Activated naive CD8-positive, alpha-beta T cell treated with anti-CD3 and anti-CD28 coated beads, Interleukin-2, amount 50 U/mL, for 24 hours (primary cell): ENCODE results near the gene LSM14B.

Source experiments
- ATAC-seq: fragments of 150-1000 bp; cut with Tn5 transposase; one replicate; pipeline ENCODE4 v1.10.0; 2021
- DNase-seq: peaks from one replicate; pipeline ENCODE4 v3.0.0; 2021
- H3K27ac Mint-ChIP-seq: one replicate; pipeline ENCODE4 v1.8.0; 2021; ENCODE audit warnings: mild to moderate bottlenecking, mixed read lengths
- H3K27me3 Mint-ChIP-seq: one replicate; pipeline ENCODE4 v1.8.0; 2021; ENCODE audit warnings: mixed read lengths
- H3K36me3 Mint-ChIP-seq: one replicate; pipeline ENCODE4 v1.8.0; 2021; ENCODE audit warnings: low read depth, mixed read lengths
- H3K4me1 Mint-ChIP-seq: one replicate; pipeline ENCODE4 v1.8.0; 2021; ENCODE audit warnings: mixed read lengths
- H3K4me3 Mint-ChIP-seq: one replicate; pipeline ENCODE4 v1.8.0; 2021; ENCODE audit warnings: mild to moderate bottlenecking, moderate library complexity, mixed read lengths
- H3K9me3 Mint-ChIP-seq: one replicate; pipeline ENCODE4 v1.8.0; 2021; ENCODE audit warnings: mixed read lengths

LSM14B gene

DNA sequence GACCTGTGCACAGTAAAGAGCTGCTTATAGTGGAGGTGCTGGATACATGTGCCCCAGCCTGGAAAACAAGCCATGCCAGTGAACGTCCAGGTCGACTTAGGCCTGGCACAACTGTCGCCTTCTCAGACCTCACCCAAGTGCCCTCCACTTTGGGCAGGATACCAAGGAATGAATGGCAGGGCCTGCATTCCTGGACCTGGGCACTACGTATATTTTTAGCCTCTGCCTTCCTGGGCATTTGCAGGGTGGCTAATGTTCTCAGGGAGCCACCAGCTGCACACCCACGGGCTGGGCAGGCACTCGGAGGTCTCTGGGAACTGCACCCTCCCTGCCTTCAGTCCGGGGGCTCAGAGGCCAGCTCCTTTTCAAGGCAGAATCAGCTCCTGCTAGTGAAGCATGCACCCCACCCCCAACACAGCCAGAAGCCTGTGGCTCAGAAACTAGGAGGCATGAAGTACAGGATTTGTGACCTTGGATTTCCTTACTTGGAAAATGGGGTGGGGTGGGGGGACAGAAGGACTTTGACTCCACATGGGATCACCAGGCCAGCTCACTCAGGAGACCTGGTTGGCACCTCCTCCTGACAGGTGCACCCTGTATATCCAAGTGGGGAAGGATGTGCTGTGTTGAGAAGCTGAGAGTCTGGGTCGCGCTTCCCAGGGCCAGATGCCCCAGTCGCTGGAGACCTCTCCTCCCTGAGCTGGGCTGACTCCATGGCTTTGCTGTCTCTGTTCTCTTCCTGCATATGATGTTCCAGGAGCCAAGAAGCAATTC lies 2.5 kb upstream of the LSM14B start:
- ATAC-seq = no peak
- Mint-ChIP-seq H3K9me3 (peaks cover 3% of the 10 kb centered on the region), H3K27ac (no peak overlapping the region), H3K4me1 (peaks cover 42% of the 10 kb centered on the region), H3K27me3 (no peaks in the 10 kb centered on the region), H3K36me3 (peaks cover 11% of the 10 kb centered on the region), H3K4me3 (peak overlapping the region; percentile 51)
- DNase-seq = no peak

DNA sequence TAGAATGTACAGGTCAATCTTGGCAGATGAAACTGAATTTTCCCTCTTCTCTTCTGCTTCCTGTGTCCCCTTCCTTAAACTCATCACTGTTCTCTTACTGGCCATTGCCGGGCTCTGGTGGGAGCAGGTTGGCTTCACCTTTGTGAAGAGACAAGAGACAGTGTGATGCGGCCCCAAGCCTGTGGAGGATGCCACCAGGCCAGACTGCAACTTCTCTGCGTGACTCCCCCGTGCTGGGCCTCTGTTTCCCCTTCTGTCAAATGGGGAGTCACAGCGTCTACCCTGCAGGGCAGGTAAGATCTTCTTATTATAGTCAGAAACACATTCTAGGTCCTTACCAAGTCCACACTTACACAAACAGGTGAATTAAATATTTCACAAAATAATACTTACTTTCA lies 1.9 kb upstream of the LSM14B start:
- DNase-seq (no peak), ATAC-seq (no peak)
- peaks cover 3% of the 10 kb centered on the region for H3K9me3 Mint-ChIP-seq
- H3K27ac Mint-ChIP-seq = peak overlapping the region; percentile 31
- H3K36me3 Mint-ChIP-seq = peaks cover 16% of the 10 kb centered on the region
- no peaks in the 10 kb centered on the region for H3K27me3 Mint-ChIP-seq
- H3K4me3 Mint-ChIP-seq = peak overlapping the region; percentile 51
- H3K4me1 Mint-ChIP-seq = peaks cover 46% of the 10 kb centered on the region

DNA sequence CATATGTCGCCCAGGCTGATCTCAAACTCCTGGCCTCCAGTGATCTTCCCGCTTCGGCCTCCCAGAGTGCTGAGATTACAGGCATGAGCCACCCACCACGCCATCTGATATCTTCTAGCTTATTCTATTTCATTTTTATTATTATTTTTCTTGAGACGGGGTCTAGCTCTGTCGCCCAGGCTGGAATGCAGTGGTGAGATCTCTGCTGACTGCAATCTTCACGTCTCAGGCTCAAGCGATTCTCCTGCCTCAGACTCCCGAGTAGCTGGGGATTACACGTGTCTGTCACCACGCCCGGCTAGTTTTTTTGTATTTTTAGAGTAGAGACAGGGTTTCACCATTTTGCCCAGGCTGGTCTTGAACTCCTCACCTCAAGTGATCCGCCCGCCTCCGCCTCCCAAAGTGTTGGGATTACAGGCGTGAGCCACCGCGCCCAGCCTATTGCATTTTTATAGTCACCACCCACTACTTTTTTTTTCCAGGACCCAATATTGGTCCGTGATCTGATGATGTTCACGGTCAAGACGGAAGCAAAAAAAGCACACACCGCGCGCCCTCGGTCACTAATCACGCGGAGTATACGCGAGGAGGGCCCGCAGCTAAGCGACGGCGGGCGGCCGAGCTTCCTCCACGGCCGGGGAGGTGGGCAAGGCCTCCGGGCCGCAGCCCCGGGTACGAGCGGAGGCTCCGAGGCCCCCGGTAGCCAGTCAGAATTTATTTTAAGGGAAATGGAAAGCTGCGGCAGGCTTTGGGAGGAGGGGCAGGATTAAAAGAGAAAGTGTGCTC lies 1.1 kb upstream of the LSM14B start:
- peaks cover 20% of the 10 kb centered on the region for H3K36me3 Mint-ChIP-seq
- ATAC-seq = peak; percentile 1
- peak overlapping the region; percentile 92 for H3K27ac Mint-ChIP-seq
- no peak for DNase-seq
- peaks cover 3% of the 10 kb centered on the region for H3K9me3 Mint-ChIP-seq
- H3K4me3 Mint-ChIP-seq = peak overlapping the region; percentile 83
- peaks cover 45% of the 10 kb centered on the region for H3K4me1 Mint-ChIP-seq
- no peaks in the 10 kb centered on the region for H3K27me3 Mint-ChIP-seq

DNA sequence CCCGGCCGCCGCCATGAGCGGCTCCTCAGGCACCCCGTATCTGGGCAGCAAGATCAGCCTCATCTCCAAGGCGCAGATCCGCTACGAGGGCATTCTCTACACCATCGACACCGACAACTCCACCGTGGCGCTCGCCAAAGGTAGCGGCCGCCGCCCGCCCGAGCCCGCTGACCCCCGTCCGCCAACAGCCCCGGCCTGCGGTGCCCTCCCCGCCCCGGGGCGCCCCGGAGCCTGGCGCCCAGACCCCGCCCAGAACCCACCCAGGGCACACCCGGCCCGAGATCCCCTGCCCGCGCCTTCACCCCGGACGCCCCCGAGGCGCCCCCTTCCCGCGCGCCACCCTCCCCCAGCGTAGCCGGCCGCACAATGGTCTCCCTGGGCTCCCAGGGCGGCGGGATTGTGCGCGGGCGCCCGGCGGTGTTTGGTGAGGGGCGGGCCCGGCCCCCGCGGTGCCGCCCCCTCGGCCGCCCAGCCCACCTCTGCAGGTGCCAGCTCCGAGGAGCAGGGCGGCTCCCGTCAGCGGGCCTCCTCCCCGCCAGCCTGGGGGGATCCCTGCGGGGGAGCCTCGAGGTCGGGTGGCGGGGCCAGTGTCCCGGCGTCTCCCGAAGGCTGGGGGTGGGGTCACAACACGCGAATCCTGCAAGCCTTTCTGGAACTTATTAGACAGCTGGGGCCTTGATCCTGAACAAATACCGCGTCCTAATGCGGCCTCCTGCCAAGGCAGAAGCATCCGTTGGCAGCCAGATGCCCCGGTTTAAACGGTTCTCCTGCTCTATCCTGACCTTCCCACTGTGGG lies 577 bp downstream of the LSM14B start:
- Mint-ChIP-seq H3K4me3 (peak overlapping the region; percentile 81), H3K9me3 (no peaks in the 10 kb centered on the region), H3K27ac (peak overlapping the region; percentile 52), H3K27me3 (no peaks in the 10 kb centered on the region), H3K36me3 (peaks cover 31% of the 10 kb centered on the region), H3K4me1 (peaks cover 39% of the 10 kb centered on the region)
- DNase-seq = peak; percentile 48
- peak; percentile 8 for ATAC-seq

DNA sequence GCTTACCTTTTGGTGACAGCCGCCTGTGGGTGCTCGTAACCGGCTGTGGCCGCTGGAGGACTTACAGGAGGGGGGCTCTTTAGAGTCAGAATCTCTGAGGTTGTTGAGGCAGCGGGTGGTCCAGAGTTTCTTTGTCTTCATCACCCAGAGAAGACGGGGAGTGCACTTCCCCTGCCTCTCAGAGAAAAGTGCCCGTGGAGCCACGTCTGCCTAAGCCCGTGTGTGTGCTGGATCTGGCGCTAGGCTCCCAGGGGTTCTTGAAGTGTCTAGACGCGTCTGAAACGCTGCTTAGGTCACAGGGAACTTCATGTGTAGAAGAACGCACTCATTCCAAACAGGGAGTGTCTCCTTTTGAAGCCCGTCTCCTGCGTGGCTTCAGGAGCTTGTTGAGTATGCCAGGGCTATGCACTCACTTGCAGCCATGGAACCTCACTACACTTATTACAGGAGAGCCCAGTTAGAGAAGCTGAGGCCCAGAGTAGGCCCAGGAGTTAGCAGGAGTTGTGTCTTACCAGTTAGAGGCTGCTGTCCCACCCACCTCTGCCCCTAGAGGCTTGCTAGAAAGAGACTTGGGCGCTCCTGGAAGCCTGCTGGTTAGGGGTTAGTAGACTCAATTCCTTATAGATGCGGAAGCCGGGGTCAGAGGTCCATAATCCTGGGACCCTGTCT lies 1.3 kb downstream of the LSM14B start:
- H3K27ac Mint-ChIP-seq = peak overlapping the region; percentile 52
- peaks cover 36% of the 10 kb centered on the region for H3K4me1 Mint-ChIP-seq
- H3K4me3 Mint-ChIP-seq = peak overlapping the region; percentile 81
- H3K36me3 Mint-ChIP-seq = peaks cover 38% of the 10 kb centered on the region
- DNase-seq = no peak
- ATAC-seq = no peak
- no peaks in the 10 kb centered on the region for H3K27me3 Mint-ChIP-seq
- H3K9me3 Mint-ChIP-seq = no peaks in the 10 kb centered on the region

DNA sequence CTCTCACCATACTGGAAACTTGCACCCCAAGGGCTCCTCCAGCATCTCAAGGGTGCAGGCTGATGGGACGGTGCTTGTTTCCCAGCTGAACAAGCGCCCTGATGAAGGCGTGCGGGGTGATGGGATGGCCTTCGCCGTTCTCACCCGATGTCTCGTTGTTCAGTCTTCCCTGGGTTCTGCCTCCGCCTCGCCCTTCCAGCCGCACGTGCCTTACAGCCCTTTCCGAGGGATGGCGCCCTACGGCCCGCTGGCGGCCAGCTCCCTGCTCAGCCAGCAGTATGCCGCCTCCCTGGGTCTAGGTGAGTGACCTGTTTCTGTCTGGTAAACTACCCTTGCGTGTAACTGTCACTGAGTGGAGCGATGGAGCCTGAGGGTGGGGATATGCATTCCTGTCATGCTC lies 3.9 kb downstream of the LSM14B start:
- DNase-seq (no peak), ATAC-seq (no peak)
- no peak overlapping the region for H3K4me3 Mint-ChIP-seq
- no peaks in the 10 kb centered on the region for H3K27me3 Mint-ChIP-seq
- no peak overlapping the region for H3K27ac Mint-ChIP-seq
- no peaks in the 10 kb centered on the region for H3K9me3 Mint-ChIP-seq
- peaks cover 47% of the 10 kb centered on the region for H3K36me3 Mint-ChIP-seq
- H3K4me1 Mint-ChIP-seq = peaks cover 25% of the 10 kb centered on the region

DNA sequence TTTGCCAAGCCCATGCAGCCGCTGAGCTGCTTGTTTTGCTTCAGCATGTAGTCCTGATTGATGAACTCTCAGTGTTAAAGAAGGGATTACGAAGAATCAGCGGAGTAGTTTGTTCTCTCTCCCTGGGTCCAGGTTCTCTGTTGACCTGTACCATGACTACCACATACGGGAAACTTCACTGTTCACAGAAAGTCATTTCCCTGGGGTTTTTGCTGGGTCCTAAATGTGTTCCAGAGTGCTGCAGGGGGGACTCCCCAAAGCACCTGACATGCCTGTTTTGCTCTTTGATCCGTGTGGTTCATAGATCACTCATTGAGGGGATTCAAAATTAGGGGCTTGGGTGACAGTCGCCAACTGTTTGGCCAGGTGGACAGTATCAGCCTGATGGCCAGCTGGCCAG lies 5.5 kb downstream of the LSM14B start:
- Mint-ChIP-seq H3K27ac (peak overlapping the region; percentile 14), H3K4me1 (peaks cover 33% of the 10 kb centered on the region), H3K9me3 (no peaks in the 10 kb centered on the region), H3K27me3 (no peaks in the 10 kb centered on the region), H3K4me3 (no peak overlapping the region), H3K36me3 (peaks cover 55% of the 10 kb centered on the region)
- ATAC-seq (no peak), DNase-seq (no peak)

DNA sequence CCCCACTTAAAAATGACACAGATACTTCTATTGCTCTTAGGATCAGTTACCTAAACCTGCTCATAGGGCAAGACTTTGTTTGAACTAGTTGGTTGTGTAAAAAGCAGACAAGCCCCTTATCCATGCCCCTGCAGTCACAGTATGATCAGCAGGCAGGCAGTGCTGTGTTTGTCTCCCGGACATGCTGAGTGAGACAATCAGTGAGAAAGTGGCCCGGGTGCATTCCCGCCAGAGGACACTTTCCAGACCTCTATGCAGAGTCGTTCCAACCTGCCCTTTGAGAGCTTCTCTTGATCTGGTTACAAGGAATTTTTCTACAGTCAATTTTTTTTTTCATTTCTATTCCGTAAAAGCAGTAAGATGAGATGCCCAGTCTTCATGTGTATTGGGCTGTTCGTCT lies 6.2 kb downstream of the LSM14B start:
- H3K4me1 Mint-ChIP-seq = peaks cover 35% of the 10 kb centered on the region
- no peaks in the 10 kb centered on the region for H3K9me3 Mint-ChIP-seq
- ATAC-seq = no peak
- peaks cover 55% of the 10 kb centered on the region for H3K36me3 Mint-ChIP-seq
- H3K27me3 Mint-ChIP-seq = no peaks in the 10 kb centered on the region
- no peak for DNase-seq
- H3K27ac Mint-ChIP-seq = no peak overlapping the region
- no peak overlapping the region for H3K4me3 Mint-ChIP-seq

DNA sequence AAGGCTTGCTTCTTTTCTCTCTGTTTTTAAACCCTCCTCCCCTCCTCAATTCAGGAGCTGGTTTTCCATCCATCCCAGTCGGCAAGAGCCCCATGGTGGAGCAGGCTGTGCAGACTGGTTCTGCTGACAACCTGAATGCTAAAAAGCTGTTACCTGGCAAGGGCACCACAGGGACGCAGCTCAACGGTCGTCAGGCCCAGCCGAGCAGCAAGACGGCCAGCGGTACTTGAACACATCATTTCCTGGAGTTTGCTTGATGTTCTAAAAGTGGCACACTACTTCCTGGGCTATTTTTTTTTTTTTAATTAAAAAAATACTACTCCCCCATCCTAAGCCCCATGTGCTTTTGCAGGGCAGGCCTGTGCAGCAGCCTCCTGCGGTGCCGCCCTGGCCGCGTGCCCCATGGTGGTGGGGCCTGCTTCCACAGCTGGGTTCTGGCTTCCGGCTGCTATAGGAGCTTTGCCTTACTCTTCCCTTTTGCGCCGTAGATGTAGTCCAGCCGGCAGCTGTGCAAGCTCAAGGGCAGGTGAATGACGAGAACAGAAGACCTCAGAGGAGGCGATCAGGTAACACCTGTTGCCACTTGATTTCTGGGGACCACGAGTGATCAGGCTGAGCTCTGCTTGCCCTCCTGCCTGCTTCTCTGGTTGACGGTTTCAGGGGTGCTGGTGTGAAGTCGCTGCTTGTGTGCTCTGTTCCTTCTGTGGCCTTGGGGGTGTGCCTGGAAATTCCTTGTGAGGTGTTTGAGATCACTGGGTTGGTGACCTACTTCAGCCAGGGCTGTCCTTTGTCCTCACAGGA lies 7.7 kb downstream of the LSM14B start:
- Mint-ChIP-seq H3K4me1 (peaks cover 27% of the 10 kb centered on the region), H3K27ac (peak overlapping the region; percentile 22), H3K27me3 (no peaks in the 10 kb centered on the region), H3K36me3 (peaks cover 52% of the 10 kb centered on the region), H3K4me3 (no peak overlapping the region), H3K9me3 (no peaks in the 10 kb centered on the region)
- DNase-seq (no peak), ATAC-seq (no peak)

DNA sequence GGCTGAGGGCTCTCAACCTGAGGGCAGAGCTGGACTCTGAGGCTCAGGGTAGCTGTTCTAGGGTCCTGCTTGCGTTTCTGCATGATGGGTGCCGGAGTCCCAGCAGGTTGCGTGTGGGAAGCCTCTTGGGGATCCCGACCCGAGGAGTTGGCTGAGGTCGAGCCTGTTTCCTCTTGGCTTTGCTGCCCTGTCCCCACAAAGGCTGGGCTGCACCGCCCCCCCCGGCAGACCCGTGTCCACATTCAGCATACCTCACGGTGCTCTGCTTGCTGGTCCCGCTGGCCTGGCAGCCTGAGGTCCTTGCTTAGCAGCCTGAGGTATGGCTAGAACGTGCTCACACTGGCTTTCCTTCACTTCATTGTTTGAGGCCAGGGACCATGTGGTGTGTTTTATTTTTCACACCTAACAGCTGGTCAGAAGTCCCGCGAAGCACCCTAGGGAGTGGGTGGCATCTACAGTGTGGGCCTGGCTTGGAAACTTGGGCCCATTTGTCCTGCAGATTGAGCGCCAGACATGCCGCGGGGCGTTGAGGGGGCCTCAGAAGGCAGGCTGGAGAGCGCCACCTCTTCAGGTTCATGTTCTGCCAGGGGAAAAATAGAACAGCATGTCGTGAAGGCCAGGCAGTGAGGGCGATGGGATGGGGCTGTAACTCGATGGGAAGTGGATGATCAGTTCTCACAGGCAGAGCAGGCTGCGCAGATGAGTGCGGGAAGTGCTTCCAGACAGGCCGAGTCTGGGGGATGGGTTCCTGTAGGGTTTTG lies 9.5 kb downstream of the LSM14B start:
- H3K9me3 Mint-ChIP-seq = no peaks in the 10 kb centered on the region
- H3K27me3 Mint-ChIP-seq = no peaks in the 10 kb centered on the region
- H3K27ac Mint-ChIP-seq = no peak overlapping the region
- peaks cover 53% of the 10 kb centered on the region for H3K36me3 Mint-ChIP-seq
- peaks cover 21% of the 10 kb centered on the region for H3K4me1 Mint-ChIP-seq
- ATAC-seq (no peak), DNase-seq (no peak)
- no peak overlapping the region for H3K4me3 Mint-ChIP-seq

DNA sequence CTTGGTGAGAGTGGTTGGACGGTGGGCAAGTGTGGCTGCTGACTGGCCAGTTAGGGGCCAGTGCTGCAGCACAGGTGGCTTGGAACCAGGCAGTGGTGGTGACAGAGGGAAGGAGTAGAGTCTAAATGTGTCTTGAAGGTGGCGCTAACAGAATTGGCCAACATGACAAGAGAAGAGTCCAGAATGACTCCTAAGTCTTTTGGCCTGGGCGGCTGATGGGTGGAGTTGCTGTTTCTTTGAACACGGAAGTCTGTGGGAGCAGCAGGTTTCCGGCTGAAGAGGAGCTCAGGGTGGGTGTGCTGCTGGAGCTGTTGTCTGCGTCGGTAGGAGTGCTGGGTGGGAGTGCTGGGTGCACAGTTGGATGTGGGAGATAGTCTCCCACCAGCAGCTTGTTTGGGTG lies 10.1 kb downstream of the LSM14B start:
- DNase-seq (no peak), ATAC-seq (no peak)
- Mint-ChIP-seq H3K27me3 (no peaks in the 10 kb centered on the region), H3K36me3 (peaks cover 53% of the 10 kb centered on the region), H3K4me3 (no peak overlapping the region), H3K4me1 (peaks cover 22% of the 10 kb centered on the region), H3K27ac (no peak overlapping the region), H3K9me3 (no peaks in the 10 kb centered on the region)

DNA sequence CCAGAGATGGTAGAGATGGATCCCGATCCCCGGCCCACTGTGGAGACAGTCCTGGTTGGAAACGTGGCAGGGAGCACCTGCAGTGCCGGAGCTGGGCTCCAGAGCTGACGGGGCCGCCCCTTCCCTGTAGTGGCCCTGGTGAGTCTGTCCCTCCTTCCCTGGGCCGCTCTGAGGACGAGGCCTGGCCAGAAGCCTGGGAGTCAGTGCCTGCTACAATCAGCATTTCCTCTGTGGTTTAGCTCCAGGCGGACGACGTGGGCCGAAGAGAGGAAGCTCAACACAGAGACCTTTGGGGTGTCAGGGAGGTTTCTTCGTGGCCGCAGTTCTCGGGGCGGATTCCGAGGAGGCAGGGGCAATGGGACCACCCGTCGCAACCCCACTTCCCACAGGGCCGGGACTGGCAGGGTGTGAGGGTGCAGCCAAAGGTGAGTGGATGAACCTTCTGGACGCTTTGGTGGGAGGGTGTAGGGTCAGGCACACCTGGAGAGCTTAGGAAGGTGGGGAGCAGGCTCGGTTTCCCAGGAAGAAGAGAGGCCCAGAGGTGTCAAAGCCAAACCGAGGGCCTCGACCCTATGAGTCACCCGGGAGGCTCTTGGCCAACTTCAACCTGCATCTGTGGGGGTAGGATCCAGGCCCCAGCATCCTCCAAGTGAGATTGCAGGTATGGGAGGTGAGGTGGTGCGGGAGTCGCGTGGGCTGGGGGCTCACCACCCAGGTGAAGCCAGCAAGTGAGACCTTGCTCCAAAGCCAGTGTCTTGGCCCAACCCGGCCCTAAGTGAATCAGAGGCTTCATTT lies 11.0 kb downstream of the LSM14B start:
- H3K9me3 Mint-ChIP-seq = no peaks in the 10 kb centered on the region
- peaks cover 25% of the 10 kb centered on the region for H3K4me1 Mint-ChIP-seq
- DNase-seq (no peak), ATAC-seq (no peak)
- H3K27ac Mint-ChIP-seq = no peak overlapping the region
- peaks cover 55% of the 10 kb centered on the region for H3K36me3 Mint-ChIP-seq
- no peaks in the 10 kb centered on the region for H3K27me3 Mint-ChIP-seq
- no peak overlapping the region for H3K4me3 Mint-ChIP-seq
